WTC11 (cell line): ENCODE results near the gene RNF149.
"Not testable (repeated sequence)": the region's sequence is repeated elsewhere in the genome, so short reads cannot be mapped to it uniquely, and the experiment has no call there.

Source experiments
- CREM ChIP-seq: sonication (generic); formaldehyde crosslinking; IDR thresholded peaks from 2 replicates; pipeline ENCODE4 v1.8.1; 2022; ENCODE audit warnings: mild to moderate bottlenecking, missing genetic modification reagents, moderate library complexity
- CTCF ChIP-seq: fragments of 200-600 bp; IDR thresholded peaks from 2 replicates; pipeline ENCODE4 v1.8.0; 2022; ENCODE audit warnings: antibody characterized with exemption
- ELF4 ChIP-seq: sonication (generic); formaldehyde crosslinking; IDR thresholded peaks from 2 replicates; pipeline ENCODE4 v1.8.1; 2022; ENCODE audit warnings: low read depth, mild to moderate bottlenecking, moderate library complexity, missing genetic modification reagents
- MAX ChIP-seq: sonication (generic); formaldehyde crosslinking; IDR thresholded peaks from 2 replicates; pipeline ENCODE4 v1.8.0; 2022; ENCODE audit warnings: mild to moderate bottlenecking, missing genetic modification reagents
- ZNF416 ChIP-seq: fragments of 250-450 bp; sonication (Bioruptor Pico); IDR thresholded peaks from 2 replicates; pipeline ENCODE4 v1.9.0; 2021; ENCODE audit warnings: mild to moderate bottlenecking, inconsistent platforms

GRCh38 chr2:101248756-101249155 lies 59.7 kb downstream of the RNF149 start:
- not testable (repeated sequence) for TF ChIP-seq MAX (CRISPR knock-in tag); CTCF; ELF4; ZNF416 (CRISPR knock-in tag); CREM
